Hepatocyte (in vitro differentiated cells): Measurements from ENCODE around the gene ATXN7L3. TPM values are rescaled to one million over a fixed set of nuclear protein-coding genes. Genes with fewer than 3 reads are reported as not detected.

Experiments used
- DNase-seq: peaks from one replicate; pipeline ENCODE4 v3.0.0-alpha.2; 2016; ENCODE audit warnings: low spot score
- H2AFZ ChIP-seq: fragments of 200-600 bp; sonication (generic); 2 replicates; pipeline ENCODE4 v1.6.0; 2016; ENCODE audit warnings: antibody characterized with exemption, mild to moderate bottlenecking
- H3K27ac ChIP-seq: fragments of 200-600 bp; sonication (generic); 2 replicates; pipeline ENCODE4 v1.5.1; 2016; ENCODE audit warnings: mild to moderate bottlenecking
- H3K27me3 ChIP-seq: fragments of 200-600 bp; sonication (generic); 2 replicates; pipeline ENCODE4 v1.6.1; 2016
- H3K36me3 ChIP-seq: fragments of 200-600 bp; sonication (generic); replicated peaks from 2 replicates; pipeline ENCODE4 v1.5.1; 2016; ENCODE audit warnings: low read depth; ENCODE audit not compliant: insufficient read depth
- H3K4me1 ChIP-seq: fragments of 200-600 bp; sonication (generic); 2 replicates; pipeline ENCODE4 v1.5.1; 2016; ENCODE audit warnings: mild to moderate bottlenecking, moderate library complexity; ENCODE audit not compliant: insufficient read depth
- H3K4me2 ChIP-seq: fragments of 200-600 bp; sonication (generic); 2 replicates; pipeline ENCODE4 v1.6.0; 2016
- H3K4me3 ChIP-seq: fragments of 200-600 bp; sonication (generic); 2 replicates; pipeline ENCODE4 v1.5.1; 2016; ENCODE audit warnings: mild to moderate bottlenecking
- H3K79me2 ChIP-seq: fragments of 200-600 bp; sonication (generic); 2 replicates; pipeline ENCODE4 v1.6.0; 2017; ENCODE audit warnings: mild to moderate bottlenecking
- H3K9me2 ChIP-seq: fragments of 200-600 bp; sonication (generic); replicated peaks from 2 replicates; pipeline ENCODE4 v1.6.0; 2017; ENCODE audit warnings: mild to moderate bottlenecking; ENCODE audit not compliant: insufficient read depth
- H3K9me3 ChIP-seq: fragments of 200-600 bp; sonication (generic); 2 replicates; pipeline ENCODE4 v1.5.1; 2016; ENCODE audit warnings: low read depth, mild to moderate bottlenecking
- H4K20me1 ChIP-seq: fragments of 200-600 bp; sonication (generic); 2 replicates; pipeline ENCODE4 v1.6.0; 2016; ENCODE audit warnings: mild to moderate bottlenecking; ENCODE audit not compliant: insufficient read depth, poor library complexity, severe bottlenecking
- CTCF ChIP-seq: fragments of 200-600 bp; sonication (generic); IDR thresholded peaks from 2 replicates; pipeline ENCODE4 v1.5.1; 2016; ENCODE audit warnings: antibody characterized with exemption, mild to moderate bottlenecking; ENCODE audit not compliant: poor library complexity
- EZH2 ChIP-seq: fragments of 200-600 bp; sonication (generic); IDR thresholded peaks from 2 replicates; pipeline ENCODE4 v1.6.1; 2016; ENCODE audit warnings: antibody characterized with exemption, mild to moderate bottlenecking, borderline replicate concordance
- EZH2phosphoT487 ChIP-seq: fragments of 200-600 bp; sonication (generic); IDR thresholded peaks from one replicate; pipeline ENCODE4 v1.6.1; 2018; ENCODE audit warnings: antibody characterized with exemption, mild to moderate bottlenecking, low read depth, moderate library complexity; ENCODE audit not compliant: unreplicated experiment, severe bottlenecking
- WGBS: methylation state at CpG from one replicate; pipeline ENCODE4 v1.1.6; 2016; ENCODE audit warnings: low lambda C conversion rate; ENCODE audit errors: missing lambda C conversion rate; 5-methylcytosine and 5-hydroxymethylcytosine counted together
- polyA plus RNA-seq: library from polyadenylated mRNA; unstranded; fragments of >200 nt; fragmentation: Nextera tagmentation; extraction: Ambion mirVana; gene quantifications from 2 replicates; pipeline ENCODE4 v1.2.1, GENCODE V29; 2016
- total RNA-seq: library from RNA; depleted of rRNA; stranded (reverse); fragments of >200 nt; gene quantifications from 2 replicates; pipeline ENCODE4 v1.2.3, GENCODE V29; 2014

Gene ATXN7L3
- total and polyA plus RNA-seq, 2 experiments from 2014 or later, result 28.7 to 64.0 TPM

DNA sequence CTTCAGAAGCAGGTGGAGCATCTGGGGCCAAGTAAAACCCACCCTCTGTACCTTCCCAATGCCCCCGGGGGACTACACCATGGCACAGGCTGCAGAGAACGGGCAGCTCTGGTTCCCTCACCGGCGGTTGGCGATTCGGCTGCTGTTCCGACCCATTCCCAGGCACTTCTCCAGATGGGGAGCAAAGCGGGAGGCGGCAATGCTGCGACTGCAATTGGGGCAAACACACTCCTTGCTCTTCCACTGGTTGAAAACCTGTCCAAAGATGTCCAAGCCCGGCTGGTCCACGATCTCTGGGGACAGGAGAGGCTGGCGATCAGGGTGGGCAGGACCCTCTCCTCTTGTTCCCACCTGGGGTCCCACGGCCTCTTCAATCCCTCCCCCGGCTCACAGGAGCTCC lies 2.6 kb downstream of the ATXN7L3 start:
- peaks cover 18% of the 10 kb centered on the region for H3K4me1 ChIP-seq
- H4K20me1 ChIP-seq, result peaks cover 3% of the 10 kb centered on the region
- no peak overlapping the region for H3K27ac ChIP-seq
- no peak overlapping the region for H2AFZ ChIP-seq
- H3K36me3 ChIP-seq, result no peaks in the 10 kb centered on the region
- no peak for DNase-seq
- H3K79me2 ChIP-seq, result peaks cover 44% of the 10 kb centered on the region
- TF ChIP-seq CTCF, result no peak
- TF ChIP-seq EZH2, result no peak
- TF ChIP-seq EZH2phosphoT487, result no peak
- H3K9me2 ChIP-seq, result no peaks in the 10 kb centered on the region
- H3K9me3 ChIP-seq, result no peaks in the 10 kb centered on the region
- 98% methylated on average over 15 of the region's 15 CpGs for WGBS
- no peaks in the 10 kb centered on the region for H3K27me3 ChIP-seq
- H3K4me2 ChIP-seq, result peak overlapping the region; percentile 97
- H3K4me3 ChIP-seq, result no peak overlapping the region

GRCh38 chr17:44193326-44194084 lies 6.2 kb downstream of the ATXN7L3 start:
- WGBS, result 90% methylated on average over 13 of the region's 14 CpGs

GRCh38 chr17:44192750-44193149 lies 6.9 kb downstream of the ATXN7L3 start:
- 93% methylated on average over 5 of the region's 5 CpGs for whole genome bisulfite sequencing
- H3K9me2 ChIP-seq, result no peaks in the 10 kb centered on the region
- no peak overlapping the region for H3K4me2 ChIP-seq
- H3K36me3 ChIP-seq, result no peaks in the 10 kb centered on the region
- no peak overlapping the region for H3K4me3 ChIP-seq
- peaks cover 2% of the 10 kb centered on the region for H4K20me1 ChIP-seq
- H3K79me2 ChIP-seq, result peaks cover 39% of the 10 kb centered on the region
- peaks cover 13% of the 10 kb centered on the region for H3K4me1 ChIP-seq
- no peak for TF ChIP-seq EZH2phosphoT487
- TF ChIP-seq CTCF, result no peak
- no peak for TF ChIP-seq EZH2
- no peak for DNase-seq
- H2AFZ ChIP-seq, result no peak overlapping the region
- no peaks in the 10 kb centered on the region for H3K9me3 ChIP-seq
- no peaks in the 10 kb centered on the region for H3K27me3 ChIP-seq
- peak overlapping the region; percentile 55 for H3K27ac ChIP-seq

More at GRCh38 chr17:44193326-44194084, 6.2 kb downstream of the ATXN7L3 start:
- Histone ChIP-seq H2AFZ (no peak overlapping the region), H3K9me3 (no peaks in the 10 kb centered on the region), H3K36me3 (no peaks in the 10 kb centered on the region), H3K9me2 (no peaks in the 10 kb centered on the region), H3K4me1 (peaks cover 13% of the 10 kb centered on the region), H3K4me3 (no peak overlapping the region), H4K20me1 (peaks cover 3% of the 10 kb centered on the region), H3K27me3 (no peaks in the 10 kb centered on the region), H3K27ac (no peak overlapping the region), H3K79me2 (peaks cover 39% of the 10 kb centered on the region), H3K4me2 (no peak overlapping the region)
- no peak for TF ChIP-seq EZH2phosphoT487
- TF ChIP-seq CTCF, result no peak
- TF ChIP-seq EZH2, result no peak
- no peak for DNase-seq
